B cell (primary cell): ENCODE measurements around the gene KCTD6. TPM values are rescaled to one million over a fixed set of nuclear protein-coding genes. Genes with fewer than 3 reads are reported as not detected.

Experiments
- ATAC-seq: fragments of 200-7000 bp; cut with Tn5 transposase; one replicate; pipeline ENCODE4 v1.10.0; 2021; ENCODE audit warnings: low read depth, mild to moderate bottlenecking, moderate number of reproducible peaks, moderate library complexity
- CTCF ChIA-PET: fragments of 350-600 bp; sonication (Branson Sonifier 250); formaldehyde crosslinking; loops from one replicate; lab custom pipeline; 2021; ENCODE audit warnings: antibody characterized with exemption, inconsistent platforms; lab: Charles Lee
- POLR2A ChIA-PET: fragments of 350-600 bp; sonication (Branson Sonifier 250); formaldehyde crosslinking; loops from one replicate; lab custom pipeline; 2021; ENCODE audit warnings: antibody characterized with exemption; lab: Charles Lee
- DNase-seq: peaks from one replicate; pipeline ENCODE4 v3.0.0; 2013
- H2AFZ ChIP-seq: 2 replicates; pipeline ENCODE4 v1.6.1; 2012; ENCODE audit warnings: mild to moderate bottlenecking, low read depth, low read length; ENCODE audit not compliant: insufficient read depth, poor library complexity, severe bottlenecking
- H3K27ac ChIP-seq, 2 donors: 1 replicate in 1 of 2; 2 replicates in 1 of 2; pipeline ENCODE4 v1.5.1; 2012 to 2013; ENCODE audit warnings: low read length in 2 of 2, mild to moderate bottlenecking in 2 of 2, moderate library complexity in 1 of 2
- H3K27me3 ChIP-seq, 4 experiments: fragments of 200-600 bp in 1 of 4; sonication (generic) in 1 of 4; replicated peaks in 1 of 4; 1 replicate in 2 of 4; 2 replicates in 2 of 4; pipeline versions ENCODE4 v1.6.1 to v1.7.0; 2013 to 2016; ENCODE audit warnings: low read length in 3 of 4, mild to moderate bottlenecking in 2 of 4, mixed read lengths in 1 of 4, moderate library complexity in 1 of 4; ENCODE audit not compliant: insufficient read depth in 4 of 4, control insufficient read depth in 3 of 4; ENCODE audit errors: control extremely low read depth in 1 of 4
- H3K36me3 ChIP-seq, 2 experiments: replicated peaks in 1 of 2; 1 replicate in 1 of 2; 2 replicates in 1 of 2; pipeline versions ENCODE4 v1.6.1 to v1.7.1; 2013; ENCODE audit warnings: low read length in 1 of 2; ENCODE audit not compliant: insufficient read depth in 2 of 2, control insufficient read depth in 1 of 2; ENCODE audit errors: control extremely low read depth in 1 of 2, extremely low read depth in 1 of 2
- H3K4me1 ChIP-seq, 2 donors: fragments of 200-600 bp in 1 of 2; sonication (generic) in 1 of 2; 1 replicate in 1 of 2; 2 replicates in 1 of 2; pipeline versions ENCODE4 v1.5.1 to v1.6.1; 2013 to 2017; ENCODE audit warnings: low read length in 2 of 2; ENCODE audit not compliant: control insufficient read depth in 2 of 2, insufficient read depth in 2 of 2
- H3K4me2 ChIP-seq: replicated peaks from 2 replicates; pipeline ENCODE3; 2012; ENCODE audit warnings: mild to moderate bottlenecking, low read depth, low read length; ENCODE audit not compliant: poor library complexity, severe bottlenecking
- H3K4me3 ChIP-seq, 5 experiments: fragments of 200-600 bp in 1 of 5; sonication (generic) in 1 of 5; 1 replicate in 3 of 5; 2 replicates in 2 of 5; pipeline versions ENCODE4 v1.5.1 to v1.7.0; 2011 to 2016; ENCODE audit warnings: low read length in 4 of 5, mild to moderate bottlenecking in 4 of 5, low read depth in 2 of 5, control low read depth in 1 of 5, moderate library complexity in 1 of 5; ENCODE audit not compliant: insufficient read depth in 1 of 5; ENCODE audit errors: control extremely low read depth in 1 of 5, extremely low read depth in 1 of 5
- H3K79me2 ChIP-seq: fragments of 200-600 bp; sonication (generic); one replicate; pipeline ENCODE4 v1.6.0; 2016; ENCODE audit warnings: low read length; ENCODE audit not compliant: control insufficient read depth, insufficient read depth
- H3K9ac ChIP-seq: fragments of 200-600 bp; sonication (generic); 2 replicates; pipeline ENCODE4 v1.6.1; 2017; ENCODE audit warnings: mild to moderate bottlenecking, low read length, moderate library complexity
- H3K9me3 ChIP-seq, 3 donors: one replicate each; pipeline versions ENCODE4 v1.6.1 to v1.7.1; 2013; ENCODE audit warnings: low read length in 2 of 3; ENCODE audit not compliant: control insufficient read depth in 2 of 3, insufficient read depth in 1 of 3; ENCODE audit errors: control extremely low read depth in 1 of 3
- H4K20me1 ChIP-seq: 2 replicates; pipeline ENCODE4 v1.6.0; 2012; ENCODE audit warnings: mild to moderate bottlenecking, low read length; ENCODE audit not compliant: insufficient read depth, control insufficient read depth, poor library complexity, severe bottlenecking
- H3K27ac Mint-ChIP-seq: one replicate; pipeline ENCODE4 v1.8.0; 2021; ENCODE audit warnings: mixed read lengths
- H3K27me3 Mint-ChIP-seq: one replicate; pipeline ENCODE4 v1.8.0; 2021; ENCODE audit warnings: mixed read lengths
- H3K4me1 Mint-ChIP-seq: one replicate; pipeline ENCODE4 v1.8.0; 2021; ENCODE audit warnings: mixed read lengths
- H3K4me3 Mint-ChIP-seq: one replicate; pipeline ENCODE4 v1.8.0; 2021; ENCODE audit warnings: mixed read lengths
- H3K9me3 Mint-ChIP-seq: one replicate; pipeline ENCODE4 v1.8.0; 2022; ENCODE audit warnings: mixed read lengths; ENCODE audit not compliant: insufficient read depth
- EZH2 ChIP-seq: IDR thresholded peaks from 2 replicates; pipeline ENCODE4 v1.6.1; 2012; ENCODE audit warnings: borderline replicate concordance, low read depth, mild to moderate bottlenecking, moderate library complexity, low read length; ENCODE audit not compliant: insufficient read depth, poor library complexity, severe bottlenecking
- WGBS: methylation state at CpG from one replicate; pipeline ENCODE4 v1.1.5; 2013; ENCODE audit warnings: missing lambda C conversion rate; ENCODE audit not compliant: insufficient coverage; 5-methylcytosine and 5-hydroxymethylcytosine counted together
- intact Hi-C: fragments of 100-400 bp; cut with micrococcal nuclease; formaldehyde crosslinking; loops from one replicate; pipeline ENCODE4 v1.10.0; 2022
- polyA plus RNA-seq: library from polyadenylated mRNA; depleted of rRNA; stranded (reverse); fragments of >200 nt; gene quantifications from 2 replicates; pipeline ENCODE4 v1.2.3, GENCODE V29; 2012
- total RNA-seq, 2 donors: library from RNA; stranded (reverse); fragments of 120-200 nt in 1 of 2; gene quantifications; 1 replicate in 1 of 2; 2 replicates in 1 of 2; pipeline versions ENCODE4 v1.2.3 to v1.2.4, GENCODE V29; 2013 to 2022
- TF ChIP-seq, protein P1 (sequence below): fragments of 200-600 bp; IDR thresholded peaks from one replicate; pipeline ENCODE4 v1.8.0; 2022; ENCODE audit warnings: antibody characterized with exemption, mild to moderate bottlenecking

Gene KCTD6
- total and polyA plus RNA-seq, 2 donors (not counting 1 experiment from before 2014, with no cell fraction given) = 7.4 to 14.6 TPM

DNA sequence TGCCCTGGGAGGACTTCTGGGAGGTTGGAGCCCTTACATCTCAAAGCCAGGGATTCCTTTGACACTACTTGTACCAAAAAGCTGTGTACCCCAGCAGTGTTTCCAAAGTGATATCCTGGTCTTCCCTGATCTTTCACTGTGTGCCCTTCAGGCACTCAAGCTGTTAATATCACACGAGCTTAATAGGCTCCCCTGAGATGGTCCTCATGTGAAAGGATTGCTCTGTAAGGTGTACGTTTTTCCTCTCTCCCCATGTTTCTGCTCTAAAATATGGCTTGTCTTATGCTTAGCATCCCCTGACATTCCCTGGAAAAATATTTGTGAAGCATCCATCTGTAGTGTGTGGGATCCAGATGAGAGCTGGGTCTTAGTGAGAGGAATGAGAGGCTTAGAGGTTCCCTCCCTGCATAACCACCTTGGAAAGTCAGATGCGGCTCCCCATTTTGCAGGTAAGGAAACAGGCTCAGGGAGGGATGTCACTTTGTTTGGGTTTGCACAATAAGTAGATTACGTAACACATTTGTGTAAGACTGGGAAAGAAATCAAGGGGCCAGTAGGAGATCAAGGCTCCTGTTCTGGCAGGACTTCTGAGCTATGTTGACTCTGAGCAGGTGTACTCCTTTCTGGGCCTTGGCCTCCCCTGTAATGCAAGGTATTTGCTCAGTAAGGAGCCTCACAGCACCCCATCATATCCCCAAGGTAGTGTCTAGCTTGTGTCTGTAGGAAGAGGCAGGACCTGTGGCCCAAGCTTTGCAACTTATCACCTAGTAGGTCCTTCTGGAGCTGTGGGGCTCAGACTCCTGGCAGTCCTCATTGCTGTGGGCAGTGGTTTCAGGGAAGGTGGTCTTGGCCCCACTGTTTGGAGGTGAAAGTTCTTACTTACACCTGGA lies 45.8 kb downstream of the KCTD6 start:
- Histone ChIP-seq H2AFZ (no peak overlapping the region), H3K27me3 (no peaks in the 10 kb centered on the region), H3K4me3 (no peak overlapping the region), H3K36me3 (no peaks in the 10 kb centered on the region), H3K9me3 (no peaks in the 10 kb centered on the region), H3K9ac (no peak overlapping the region), H3K4me1 (peaks cover 4% of the 10 kb centered on the region in 2 donors), H4K20me1 (no peaks in the 10 kb centered on the region), H3K79me2 (no peaks in the 10 kb centered on the region), H3K4me2 (no peak overlapping the region), H3K27ac (no peak overlapping the region)
- CTCF ChIA-PET = interaction anchor here (0.8 to 4.3 kb wide), 5 partner anchors 8 to 230 kb away, joined by 3 to 20 read pairs (median 3); partner anchors contain the start of genes HTD2 and RPP14
- no peak for TF ChIP-seq EZH2
- TF ChIP-seq, protein P1, sequence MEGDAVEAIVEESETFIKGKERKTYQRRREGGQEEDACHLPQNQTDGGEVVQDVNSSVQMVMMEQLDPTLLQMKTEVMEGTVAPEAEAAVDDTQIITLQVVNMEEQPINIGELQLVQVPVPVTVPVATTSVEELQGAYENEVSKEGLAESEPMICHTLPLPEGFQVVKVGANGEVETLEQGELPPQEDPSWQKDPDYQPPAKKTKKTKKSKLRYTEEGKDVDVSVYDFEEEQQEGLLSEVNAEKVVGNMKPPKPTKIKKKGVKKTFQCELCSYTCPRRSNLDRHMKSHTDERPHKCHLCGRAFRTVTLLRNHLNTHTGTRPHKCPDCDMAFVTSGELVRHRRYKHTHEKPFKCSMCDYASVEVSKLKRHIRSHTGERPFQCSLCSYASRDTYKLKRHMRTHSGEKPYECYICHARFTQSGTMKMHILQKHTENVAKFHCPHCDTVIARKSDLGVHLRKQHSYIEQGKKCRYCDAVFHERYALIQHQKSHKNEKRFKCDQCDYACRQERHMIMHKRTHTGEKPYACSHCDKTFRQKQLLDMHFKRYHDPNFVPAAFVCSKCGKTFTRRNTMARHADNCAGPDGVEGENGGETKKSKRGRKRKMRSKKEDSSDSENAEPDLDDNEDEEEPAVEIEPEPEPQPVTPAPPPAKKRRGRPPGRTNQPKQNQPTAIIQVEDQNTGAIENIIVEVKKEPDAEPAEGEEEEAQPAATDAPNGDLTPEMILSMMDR = no peak
- H3K27ac Mint-ChIP-seq = no peak overlapping the region
- no peaks in the 10 kb centered on the region for H3K27me3 Mint-ChIP-seq
- peaks cover 5% of the 10 kb centered on the region for H3K4me1 Mint-ChIP-seq
- DNase-seq = no peak
- no peak for ATAC-seq
- no peaks in the 10 kb centered on the region for H3K9me3 Mint-ChIP-seq
- no peak overlapping the region for H3K4me3 Mint-ChIP-seq
- intact Hi-C loops = no loop called here
- 100% methylated on average over 1 of the region's 4 CpGs for WGBS
- POLR2A ChIA-PET = no interaction called here

DNA sequence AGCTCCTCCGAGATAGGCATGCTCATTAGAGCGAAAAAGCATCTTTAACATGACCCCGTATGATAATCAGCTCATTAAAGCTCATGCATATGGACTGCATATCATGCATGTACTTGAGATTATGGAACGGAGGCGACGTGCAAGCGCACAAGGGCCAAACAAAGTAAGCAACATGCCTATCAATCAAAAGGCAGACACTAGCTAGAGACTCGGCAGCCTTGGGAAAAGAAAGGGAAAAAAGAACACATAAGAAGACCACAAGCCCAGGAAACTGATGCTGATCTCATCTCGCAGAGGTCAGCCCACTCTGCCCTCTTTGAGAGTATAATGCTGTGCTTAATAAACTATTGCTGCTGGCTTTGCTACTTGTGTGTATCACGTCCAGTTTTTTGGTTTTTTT lies 47.7 kb downstream of the KCTD6 start:
- Mint-ChIP-seq H3K9me3 (no peaks in the 10 kb centered on the region), H3K27me3 (no peaks in the 10 kb centered on the region), H3K4me3 (no peak overlapping the region), H3K4me1 (no peaks in the 10 kb centered on the region), H3K27ac (no peak overlapping the region)
- WGBS = 85% methylated on average over 9 of the region's 10 CpGs
- H3K4me1 ChIP-seq = no peaks in the 10 kb centered on the region
- intact Hi-C loops = no loop called here
- H3K9ac ChIP-seq = no peak overlapping the region
- TF ChIP-seq, protein P1 = no peak
- no peak for TF ChIP-seq EZH2
- no peak overlapping the region for H3K27ac ChIP-seq
- H3K9me3 ChIP-seq = no peaks in the 10 kb centered on the region
- H3K4me3 ChIP-seq = no peak overlapping the region
- POLR2A ChIA-PET = no interaction called here
- DNase-seq (no peak), ATAC-seq (no peak)
- CTCF ChIA-PET = interaction anchor here (1.2 to 4.3 kb wide), 2 partner anchors 8 to 232 kb away, joined by 3 to 20 read pairs; partner anchors contain the start of genes HTD2 and RPP14
- no peaks in the 10 kb centered on the region for H3K27me3 ChIP-seq
- no peaks in the 10 kb centered on the region for H3K36me3 ChIP-seq
- no peak overlapping the region for H3K4me2 ChIP-seq
- no peak overlapping the region for H2AFZ ChIP-seq
- no peaks in the 10 kb centered on the region for H3K79me2 ChIP-seq
- H4K20me1 ChIP-seq = no peaks in the 10 kb centered on the region
